ENCODE data around the gene REEP3.

DNA sequence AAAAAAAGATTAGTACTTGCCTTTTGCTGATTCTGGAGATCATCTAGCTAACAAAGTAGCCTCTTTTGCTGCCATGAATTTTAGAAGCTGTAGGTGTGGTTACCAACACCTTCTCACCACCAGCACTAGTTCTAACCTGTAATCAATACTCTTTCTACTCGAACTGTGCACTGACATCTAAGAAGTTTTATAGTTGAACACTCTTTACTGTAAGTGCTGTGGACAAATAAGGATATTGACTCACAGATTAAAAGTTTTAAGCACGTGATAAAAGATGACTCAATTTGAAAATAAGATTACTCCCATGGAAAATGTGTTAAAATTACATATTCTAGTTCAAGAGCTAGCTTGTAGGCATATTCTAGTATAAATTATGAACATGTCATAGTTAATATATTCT lies 89.9 kb downstream of the REEP3 start:
- TF ChIP-seq POLR2A (IDR thresholded peaks at IDR 0.05; ENCODE audit: low read depth, low read length) (no peak), TAF1 (IDR thresholded peaks at IDR 0.05; ENCODE audit: low read depth, low read length) (no peak), POLR2AphosphoS5 (IDR thresholded peaks at IDR 0.05; ENCODE audit: low read depth, low read length) (no peak), SPI1 (IDR thresholded peaks at IDR 0.05; ENCODE audit: low read depth, low read length) (no peak), POU2F2 (IDR thresholded peaks at IDR 0.05; ENCODE audit: low read depth, low read length) (no peak), PAX5 (IDR thresholded peaks at IDR 0.05; ENCODE audit: insufficient read depth, low read length, severe bottlenecking) (no peak)
